Transverse colon (tissue), 4 donors: ENCODE data around the gene PLXNC1.

Source experiments
- EP300 ChIP-seq: sonication (generic); formaldehyde crosslinking; IDR thresholded peaks from one replicate; pipeline ENCODE4 v1.6.1; 2017; ENCODE audit warnings: antibody characterized with exemption, low read depth
- POLR2A ChIP-seq: fragments of 450-650 bp; IDR thresholded peaks from one replicate; pipeline ENCODE4 v1.6.1; 2016; ENCODE audit warnings: antibody characterized with exemption, mild to moderate bottlenecking, moderate library complexity
- POLR2AphosphoS5 ChIP-seq, 3 donors: sonication (generic); formaldehyde crosslinking; IDR thresholded peaks; one replicate each; pipeline ENCODE4 v1.6.1; 2016; ENCODE audit warnings: antibody characterized with exemption in 3 of 3
- TF ChIP-seq, protein P1 (sequence below), 5 experiments: fragments of 200-600 bp in 3 of 5; fragments of 450-650 bp in 2 of 5; sonication (generic) in 3 of 5; IDR thresholded peaks; 1 replicate in 2 of 5; 2 replicates in 3 of 5; pipeline ENCODE4 v1.5.1; 2016 to 2017; ENCODE audit warnings: antibody characterized with exemption in 5 of 5, inconsistent platforms in 3 of 5, mild to moderate bottlenecking in 2 of 5, moderate library complexity in 1 of 5

- TF ChIP-seq EP300 (no peak), POLR2AphosphoS5 (IDR thresholded peaks at IDR 0.05) (peak in 1 of 3 donors; percentile 14), POLR2A (no peak)
- TF ChIP-seq, protein P1, sequence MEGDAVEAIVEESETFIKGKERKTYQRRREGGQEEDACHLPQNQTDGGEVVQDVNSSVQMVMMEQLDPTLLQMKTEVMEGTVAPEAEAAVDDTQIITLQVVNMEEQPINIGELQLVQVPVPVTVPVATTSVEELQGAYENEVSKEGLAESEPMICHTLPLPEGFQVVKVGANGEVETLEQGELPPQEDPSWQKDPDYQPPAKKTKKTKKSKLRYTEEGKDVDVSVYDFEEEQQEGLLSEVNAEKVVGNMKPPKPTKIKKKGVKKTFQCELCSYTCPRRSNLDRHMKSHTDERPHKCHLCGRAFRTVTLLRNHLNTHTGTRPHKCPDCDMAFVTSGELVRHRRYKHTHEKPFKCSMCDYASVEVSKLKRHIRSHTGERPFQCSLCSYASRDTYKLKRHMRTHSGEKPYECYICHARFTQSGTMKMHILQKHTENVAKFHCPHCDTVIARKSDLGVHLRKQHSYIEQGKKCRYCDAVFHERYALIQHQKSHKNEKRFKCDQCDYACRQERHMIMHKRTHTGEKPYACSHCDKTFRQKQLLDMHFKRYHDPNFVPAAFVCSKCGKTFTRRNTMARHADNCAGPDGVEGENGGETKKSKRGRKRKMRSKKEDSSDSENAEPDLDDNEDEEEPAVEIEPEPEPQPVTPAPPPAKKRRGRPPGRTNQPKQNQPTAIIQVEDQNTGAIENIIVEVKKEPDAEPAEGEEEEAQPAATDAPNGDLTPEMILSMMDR (IDR thresholded peaks at IDR 0.05) = no peak
Observed at GRCh38 chr12:94289461-94290312, 141.3 kb downstream of the PLXNC1 start.
